Epithelial cell of proximal tubule (primary cell): ENCODE measurements around the gene NMS. TPM values are rescaled to one million over a fixed set of nuclear protein-coding genes. Genes with fewer than 3 reads are reported as not detected.

ENCODE experiments used
- DNase-seq: peaks from one replicate; pipeline ENCODE4 v3.0.0-alpha.2; 2011; ENCODE audit warnings: low read depth
- H3K4me3 ChIP-seq: 2 replicates; pipeline ENCODE4 v1.5.1; 2011; ENCODE audit warnings: low read depth, mild to moderate bottlenecking, low read length
- CTCF ChIP-seq: conservative IDR thresholded peaks from 2 replicates; pipeline ENCODE4 v1.5.1; 2012; ENCODE audit warnings: low read depth, mild to moderate bottlenecking, low read length
- total RNA-seq: library from RNA; depleted of rRNA; stranded (reverse); fragments of >200 nt; gene quantifications from 2 replicates; pipeline ENCODE4 v1.2.3, GENCODE V29; 2015

NMS gene
- total RNA-seq, 1 donor from 2014 or later: not detected

GRCh38 chr2:100483895-100484294 is 13.6 kb downstream of the NMS start:
- no peak for DNase-seq
- no peak for TF ChIP-seq CTCF
- no peak overlapping the region for H3K4me3 ChIP-seq

GRCh38 chr2:100484390-100484789 is 14.1 kb downstream of the NMS start:
- TF ChIP-seq CTCF: no peak
- DNase-seq: no peak
- no peak overlapping the region for H3K4me3 ChIP-seq

GRCh38 chr2:100485396-100485795 is 15.1 kb downstream of the NMS start:
- no peak for TF ChIP-seq CTCF
- no peak for DNase-seq
- H3K4me3 ChIP-seq: no peak overlapping the region

- TF ChIP-seq CTCF: no peak
- no peak overlapping the region for H3K4me3 ChIP-seq
Observed at GRCh38 chr2:100494712-100495111, 24.4 kb downstream of the NMS start.

GRCh38 chr2:100502782-100503181 is 32.5 kb downstream of the NMS start:
- no peak for TF ChIP-seq CTCF
- no peak for DNase-seq
- no peak overlapping the region for H3K4me3 ChIP-seq

More at GRCh38 chr2:100494712-100495111, 24.4 kb downstream of the NMS start:
- no peak for DNase-seq

- no peak for DNase-seq
- H3K4me3 ChIP-seq: no peak overlapping the region
- TF ChIP-seq CTCF: no peak
Observed at GRCh38 chr2:100504542-100504941, 34.3 kb downstream of the NMS start.

- no peak for DNase-seq
- TF ChIP-seq CTCF: no peak
- no peak overlapping the region for H3K4me3 ChIP-seq
Observed at GRCh38 chr2:100509066-100509465, 38.8 kb downstream of the NMS start.
